Ishikawa (cell line): ENCODE measurements around the gene EXPH5.

Experiments
- CEBPB ChIP-seq: IDR thresholded peaks from 2 replicates; pipeline ENCODE4 v1.6.1; 2012
- CREB1 ChIP-seq: IDR thresholded peaks from 2 replicates; pipeline ENCODE4 v1.6.1; 2012; ENCODE audit warnings: low read depth
- EGR1 ChIP-seq: IDR thresholded peaks from 2 replicates; pipeline ENCODE4 v1.6.1; 2012
- EP300 ChIP-seq: IDR thresholded peaks from 2 replicates; pipeline ENCODE4 v1.6.1; 2012; ENCODE audit warnings: borderline replicate concordance
- FOXM1 ChIP-seq: IDR thresholded peaks from 2 replicates; pipeline ENCODE4 v1.6.1; 2012; ENCODE audit warnings: low read depth, borderline replicate concordance
- MAX ChIP-seq: IDR thresholded peaks from 2 replicates; pipeline ENCODE4 v1.6.1; 2012
- NFIC ChIP-seq: IDR thresholded peaks from 2 replicates; pipeline ENCODE4 v1.6.1; 2012
- RAD21 ChIP-seq: IDR thresholded peaks from 2 replicates; pipeline ENCODE4 v1.6.1; 2012; ENCODE audit warnings: low read depth
- TAF1 ChIP-seq: IDR thresholded peaks from 2 replicates; pipeline ENCODE4 v1.6.1; 2012; ENCODE audit warnings: low read depth, mild to moderate bottlenecking
- TCF12 ChIP-seq: IDR thresholded peaks from 2 replicates; pipeline ENCODE4 v1.6.1; 2012; ENCODE audit warnings: low read depth
- TEAD4 ChIP-seq: IDR thresholded peaks from 2 replicates; pipeline ENCODE4 v1.6.1; 2012
- USF1 ChIP-seq: IDR thresholded peaks from 2 replicates; pipeline ENCODE4 v1.6.1; 2012
- YY1 ChIP-seq: IDR thresholded peaks from 2 replicates; pipeline ENCODE4 v1.6.1; 2012; ENCODE audit warnings: low read depth
- ZBTB7A ChIP-seq: IDR thresholded peaks from 2 replicates; pipeline ENCODE4 v1.6.1; 2012; ENCODE audit warnings: low read depth
- TF ChIP-seq, protein P1 (sequence below): IDR thresholded peaks from 2 replicates; pipeline ENCODE4 v1.6.1; 2012; ENCODE audit warnings: low read depth, mild to moderate bottlenecking

The EXPH5 gene

GRCh38 chr11:108518581-108518980, 75.0 kb downstream of the EXPH5 start:
- TF ChIP-seq RAD21: no peak

- TF ChIP-seq YY1 (no peak), NFIC (no peak), CEBPB (no peak), RAD21 (no peak), EGR1 (no peak), USF1 (no peak), MAX (no peak), TCF12 (no peak), CREB1 (no peak), EP300 (no peak), TEAD4 (no peak), ZBTB7A (no peak), FOXM1 (no peak)
- TF ChIP-seq, protein P1, sequence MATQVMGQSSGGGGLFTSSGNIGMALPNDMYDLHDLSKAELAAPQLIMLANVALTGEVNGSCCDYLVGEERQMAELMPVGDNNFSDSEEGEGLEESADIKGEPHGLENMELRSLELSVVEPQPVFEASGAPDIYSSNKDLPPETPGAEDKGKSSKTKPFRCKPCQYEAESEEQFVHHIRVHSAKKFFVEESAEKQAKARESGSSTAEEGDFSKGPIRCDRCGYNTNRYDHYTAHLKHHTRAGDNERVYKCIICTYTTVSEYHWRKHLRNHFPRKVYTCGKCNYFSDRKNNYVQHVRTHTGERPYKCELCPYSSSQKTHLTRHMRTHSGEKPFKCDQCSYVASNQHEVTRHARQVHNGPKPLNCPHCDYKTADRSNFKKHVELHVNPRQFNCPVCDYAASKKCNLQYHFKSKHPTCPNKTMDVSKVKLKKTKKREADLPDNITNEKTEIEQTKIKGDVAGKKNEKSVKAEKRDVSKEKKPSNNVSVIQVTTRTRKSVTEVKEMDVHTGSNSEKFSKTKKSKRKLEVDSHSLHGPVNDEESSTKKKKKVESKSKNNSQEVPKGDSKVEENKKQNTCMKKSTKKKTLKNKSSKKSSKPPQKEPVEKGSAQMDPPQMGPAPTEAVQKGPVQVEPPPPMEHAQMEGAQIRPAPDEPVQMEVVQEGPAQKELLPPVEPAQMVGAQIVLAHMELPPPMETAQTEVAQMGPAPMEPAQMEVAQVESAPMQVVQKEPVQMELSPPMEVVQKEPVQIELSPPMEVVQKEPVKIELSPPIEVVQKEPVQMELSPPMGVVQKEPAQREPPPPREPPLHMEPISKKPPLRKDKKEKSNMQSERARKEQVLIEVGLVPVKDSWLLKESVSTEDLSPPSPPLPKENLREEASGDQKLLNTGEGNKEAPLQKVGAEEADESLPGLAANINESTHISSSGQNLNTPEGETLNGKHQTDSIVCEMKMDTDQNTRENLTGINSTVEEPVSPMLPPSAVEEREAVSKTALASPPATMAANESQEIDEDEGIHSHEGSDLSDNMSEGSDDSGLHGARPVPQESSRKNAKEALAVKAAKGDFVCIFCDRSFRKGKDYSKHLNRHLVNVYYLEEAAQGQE: no peak
Measured at GRCh38 chr11:108516125-108516524, 77.4 kb downstream of the EXPH5 start.

GRCh38 chr11:108512708-108513107, 80.9 kb downstream of the EXPH5 start:
- TF ChIP-seq, protein P1: no peak
- TF ChIP-seq TCF12: no peak
- no peak for TF ChIP-seq CEBPB
- TF ChIP-seq EGR1: no peak

DNA sequence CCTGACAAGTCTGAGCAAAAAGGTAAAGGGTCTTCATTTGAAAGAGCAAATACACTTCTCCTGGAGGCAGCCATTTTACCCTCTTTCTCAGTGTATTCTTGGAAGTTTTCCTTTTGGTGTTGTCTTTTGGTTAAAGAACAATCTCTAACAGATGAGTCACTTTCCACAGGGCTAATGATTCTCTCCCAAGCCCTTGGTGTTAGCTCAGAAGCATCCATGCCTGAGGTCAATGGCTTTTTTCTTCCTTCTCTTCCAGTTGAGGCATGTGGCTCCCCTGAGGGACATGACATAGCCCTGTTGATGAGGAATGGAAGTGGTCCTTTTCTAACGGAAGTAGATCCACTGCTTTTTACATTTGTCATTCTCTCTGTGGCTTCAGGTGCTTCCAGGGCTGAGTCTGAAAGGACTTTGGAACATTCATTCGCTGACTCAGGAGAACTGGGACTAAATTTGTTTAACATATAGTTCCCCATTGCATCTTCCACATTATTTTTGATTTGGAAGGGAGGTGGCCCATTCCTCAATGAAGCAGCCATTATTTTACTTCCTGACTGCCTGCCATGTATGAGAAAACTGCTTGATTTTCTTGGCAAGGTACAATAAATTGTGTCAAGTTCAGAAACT, 81.6 kb downstream of the EXPH5 start:
- no peak for TF ChIP-seq EP300
- no peak for TF ChIP-seq NFIC
- TF ChIP-seq FOXM1: no peak
- TF ChIP-seq TEAD4: no peak

DNA sequence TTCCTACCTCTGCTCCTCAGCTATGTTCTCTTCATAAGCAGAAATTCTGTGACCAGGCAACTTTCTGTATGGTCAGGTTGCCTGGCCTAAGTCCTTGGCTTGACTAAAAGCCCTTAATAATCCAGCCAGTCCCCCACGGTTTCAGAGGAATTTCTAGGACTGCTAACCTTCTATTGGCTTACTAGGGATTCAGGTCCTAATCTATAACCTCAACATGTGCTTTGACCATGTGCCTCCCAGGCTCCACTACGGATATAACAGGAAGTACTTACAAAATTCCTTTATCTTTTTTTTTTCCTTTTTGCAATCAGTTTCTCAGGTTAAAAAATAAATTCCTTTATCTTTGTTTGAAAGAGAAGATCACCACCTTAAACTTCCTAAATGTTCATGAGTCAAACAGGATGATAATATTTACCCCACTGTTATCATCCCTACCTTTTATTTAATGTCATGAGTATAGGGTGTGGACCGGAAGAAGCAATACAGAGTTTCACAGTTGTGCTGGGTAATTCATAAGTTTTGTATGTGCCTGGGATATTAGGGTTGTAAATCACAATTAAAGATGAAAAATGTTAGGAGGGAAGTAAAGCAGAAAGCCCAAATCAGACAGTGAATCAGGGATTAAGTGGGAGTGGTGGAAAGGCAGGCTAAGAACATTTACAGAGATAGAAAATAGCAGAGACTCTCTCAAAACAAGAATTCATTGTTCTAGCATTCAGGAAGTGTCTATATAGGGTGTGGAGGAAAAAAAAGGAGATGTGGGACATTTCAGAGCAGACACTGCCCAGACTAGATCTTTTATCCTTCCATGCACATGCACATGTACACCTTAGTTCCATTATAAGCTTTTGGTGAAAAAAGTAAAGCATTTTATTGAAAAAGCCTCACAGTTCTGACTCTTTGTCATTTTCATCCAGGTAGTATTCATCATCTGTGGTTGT, 84.6 kb downstream of the EXPH5 start:
- TF ChIP-seq YY1 (no peak), CEBPB (no peak), ZBTB7A (no peak), MAX (no peak), EP300 (no peak), FOXM1 (no peak), TCF12 (no peak), RAD21 (no peak), EGR1 (no peak)

DNA sequence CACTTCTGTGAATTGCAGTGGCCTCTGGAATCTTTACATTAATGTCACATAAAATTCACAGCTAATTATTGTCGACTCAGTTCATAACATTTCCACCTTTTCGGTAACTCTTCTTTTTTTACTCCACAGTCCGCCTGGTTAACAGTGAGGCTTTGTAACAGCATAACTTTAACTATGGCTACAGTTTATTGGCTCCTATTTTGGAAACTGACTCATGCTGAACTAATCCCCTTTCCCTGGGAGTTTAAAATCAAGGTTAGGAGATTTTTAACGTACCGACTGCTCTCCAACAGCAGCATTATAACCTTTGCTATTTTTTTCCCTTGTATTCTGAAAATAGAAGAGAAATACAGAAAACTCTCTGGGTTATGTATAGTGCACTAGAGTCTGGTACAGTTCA, 92.2 kb downstream of the EXPH5 start:
- TF ChIP-seq TCF12 (no peak), ZBTB7A (no peak), USF1 (no peak), YY1 (no peak), TEAD4 (no peak), CEBPB (no peak), NFIC (no peak)

GRCh38 chr11:108500721-108501120, 92.8 kb downstream of the EXPH5 start:
- no peak for TF ChIP-seq EP300
- no peak for TF ChIP-seq RAD21
- TF ChIP-seq, protein P1: no peak
- no peak for TF ChIP-seq CREB1
- no peak for TF ChIP-seq TCF12
- no peak for TF ChIP-seq NFIC
- TF ChIP-seq TEAD4: no peak
- TF ChIP-seq EGR1: no peak
- TF ChIP-seq USF1: no peak
- TF ChIP-seq MAX: no peak
- TF ChIP-seq YY1: no peak
- TF ChIP-seq CEBPB: no peak
- no peak for TF ChIP-seq ZBTB7A
- no peak for TF ChIP-seq FOXM1
- no peak for TF ChIP-seq TAF1
